Tibial nerve (tissue), 4 donors: ENCODE measurements around the gene EFHD2. TPM values are rescaled to one million over a fixed set of nuclear protein-coding genes. Genes with fewer than 3 reads are reported as not detected.

Experiments
- DNase-seq, 2 donors: peaks; one replicate each; pipeline ENCODE4 v3.0.0-alpha.2; 2019; ENCODE audit warnings: low spot score in 2 of 2
- H3K27ac ChIP-seq, 4 donors: fragments of 200-600 bp; sonication (generic) in 3 of 4; one replicate each; pipeline ENCODE4 v1.5.1; 2017 to 2019; ENCODE audit warnings: mild to moderate bottlenecking in 1 of 4
- H3K27me3 ChIP-seq, 2 donors: fragments of 200-600 bp; sonication (generic) in 1 of 2; one replicate each; pipeline versions ENCODE4 v1.5.1 to v1.6.0; 2017 to 2019
- H3K36me3 ChIP-seq, 3 donors: fragments of 200-600 bp; sonication (generic); one replicate each; pipeline ENCODE4 v1.5.1; 2018 to 2019
- H3K4me1 ChIP-seq, 4 donors: fragments of 200-600 bp; sonication (generic) in 3 of 4; one replicate each; pipeline ENCODE4 v1.5.1; 2017 to 2019
- H3K4me3 ChIP-seq, 4 donors: fragments of 200-600 bp; sonication (generic) in 3 of 4; one replicate each; pipeline ENCODE4 v1.5.1; 2017 to 2019; ENCODE audit warnings: mild to moderate bottlenecking in 1 of 4, moderate library complexity in 1 of 4
- H3K9me3 ChIP-seq, 4 donors: fragments of 200-600 bp; sonication (generic) in 3 of 4; one replicate each; pipeline ENCODE4 v1.5.1; 2017 to 2019
- CTCF ChIP-seq, 5 experiments: fragments of 200-600 bp in 3 of 5; fragments of 450-650 bp in 2 of 5; sonication (generic) in 3 of 5; IDR thresholded peaks; one replicate each; pipeline ENCODE4 v1.5.1; 2016 to 2019; ENCODE audit warnings: antibody characterized with exemption in 5 of 5, mild to moderate bottlenecking in 3 of 5, moderate library complexity in 2 of 5
- EP300 ChIP-seq, 2 donors: sonication (generic); formaldehyde crosslinking; IDR thresholded peaks; one replicate each; pipeline ENCODE4 v1.6.1; 2017; ENCODE audit warnings: antibody characterized with exemption in 2 of 2, mild to moderate bottlenecking in 1 of 2
- POLR2A ChIP-seq, 2 donors: fragments of 450-650 bp; IDR thresholded peaks; one replicate each; pipeline ENCODE4 v1.6.1; 2017; ENCODE audit warnings: antibody characterized with exemption in 2 of 2, mild to moderate bottlenecking in 2 of 2, moderate library complexity in 2 of 2
- WGBS, 2 donors: methylation state at CpG; one replicate each; pipeline ENCODE4 v1.1.5; 2018; 5-methylcytosine and 5-hydroxymethylcytosine counted together
- total RNA-seq, 4 donors: library from RNA; depleted of rRNA; stranded (reverse); fragments of >200 nt; gene quantifications; one replicate each; pipeline ENCODE4 v1.1.0, GENCODE V29; 2016

Gene EFHD2
- total RNA-seq, 4 donors from 2014 or later = 17.0 to 61.5 (median 29.6) TPM

DNA sequence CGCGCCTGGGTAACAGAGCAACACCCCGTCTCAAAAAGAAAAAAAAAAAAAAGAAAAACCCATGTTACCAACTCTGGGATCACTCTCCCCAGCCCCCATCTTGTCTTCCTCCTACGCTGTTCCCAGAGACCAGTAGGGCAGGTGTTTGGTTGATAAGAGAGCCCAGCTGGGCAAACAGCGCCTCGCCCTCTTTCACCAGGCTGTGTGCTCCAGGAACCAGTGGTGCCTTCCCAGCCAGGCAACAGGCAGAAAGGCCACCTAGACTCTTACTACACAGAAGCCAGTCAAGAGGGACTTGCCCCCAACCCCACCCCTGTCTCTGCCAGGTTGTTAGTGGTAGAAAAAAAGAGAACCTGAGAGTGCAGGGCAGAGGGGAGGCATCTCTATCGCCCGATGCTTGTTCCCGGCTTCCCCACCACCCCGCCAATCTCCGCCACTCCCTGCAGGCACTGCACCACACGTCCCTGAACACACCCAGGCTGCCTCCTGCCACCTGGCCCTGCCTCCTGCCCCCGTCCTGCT lies 14.5 kb downstream of the EFHD2 start:
- DNase-seq = no peak
- Histone ChIP-seq H3K36me3 (peaks cover 0 to 35% (median 0%) of the 10 kb centered on the region in 3 donors), H3K4me3 (no peak overlapping the region), H3K27me3 (no peaks in the 10 kb centered on the region), H3K27ac (peak overlapping the region in 1 of 4 donors; percentile 62), H3K9me3 (no peaks in the 10 kb centered on the region), H3K4me1 (peaks cover 0 to 23% (median 2%) of the 10 kb centered on the region in 4 donors)
- no peak for TF ChIP-seq POLR2A (IDR thresholded peaks at IDR 0.05)
- TF ChIP-seq EP300 (IDR thresholded peaks at IDR 0.05) = no peak
- no peak for TF ChIP-seq CTCF (IDR thresholded peaks at IDR 0.05)
- WGBS, 2 donors = 80 to 85% methylated on average over 13 of the region's 13 CpGs

DNA sequence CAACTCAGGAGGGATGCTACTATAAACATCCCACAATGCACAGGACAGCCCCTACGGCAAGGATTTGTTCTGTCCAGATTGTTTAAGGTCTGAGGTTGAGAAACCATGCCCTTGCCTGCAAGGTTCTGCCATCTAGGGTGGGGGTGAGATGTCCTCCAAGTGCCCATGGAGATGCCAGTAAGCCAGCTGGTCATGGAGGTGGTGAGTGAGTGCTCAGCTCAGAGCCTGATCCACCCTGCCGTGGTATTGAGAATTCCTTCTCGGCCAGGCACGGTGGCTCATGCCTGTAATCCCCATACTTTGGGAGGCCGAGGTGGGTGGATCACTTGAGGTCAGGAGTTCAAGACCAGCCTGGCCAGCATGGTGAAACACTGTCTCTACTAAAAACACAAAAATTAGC lies 15.3 kb downstream of the EFHD2 start:
- H3K27ac ChIP-seq = peak overlapping the region in 1 of 4 donors; percentile 62
- TF ChIP-seq POLR2A (IDR thresholded peaks at IDR 0.05) (no peak), CTCF (IDR thresholded peaks at IDR 0.05) (no peak), EP300 (IDR thresholded peaks at IDR 0.05) (no peak)
- DNase-seq = no peak
- H3K4me1 ChIP-seq = peaks cover 0 to 19% (median 2%) of the 10 kb centered on the region in 4 donors
- H3K4me3 ChIP-seq = no peak overlapping the region
- WGBS, 2 donors = 46 to 78% methylated on average over 2 to 5 of the region's 5 CpGs
- H3K36me3 ChIP-seq = peaks cover 0 to 36% (median 0%) of the 10 kb centered on the region in 3 donors
- H3K27me3 ChIP-seq = no peaks in the 10 kb centered on the region
- H3K9me3 ChIP-seq = no peaks in the 10 kb centered on the region

DNA sequence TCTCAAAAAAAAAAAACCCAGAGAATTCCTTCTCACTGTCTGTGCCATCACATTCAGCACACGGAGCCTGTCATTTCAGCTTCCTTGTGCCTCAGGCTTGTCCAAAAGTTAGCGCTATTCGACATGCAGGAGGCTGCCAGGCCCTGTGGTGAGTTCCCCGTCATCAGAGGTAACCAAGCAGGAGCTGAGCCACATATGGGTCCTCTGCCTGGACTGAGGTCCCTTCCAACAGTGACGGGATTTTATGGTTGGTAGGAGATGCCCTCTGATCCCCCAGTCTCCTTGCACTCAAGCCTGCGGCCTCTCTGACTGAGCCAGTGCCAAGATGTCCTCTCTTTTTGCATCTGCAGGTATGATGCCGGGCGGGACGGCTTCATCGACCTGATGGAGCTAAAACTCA lies 15.8 kb downstream of the EFHD2 start:
- no peaks in the 10 kb centered on the region for H3K27me3 ChIP-seq
- H3K4me3 ChIP-seq = no peak overlapping the region
- no peak for DNase-seq
- H3K27ac ChIP-seq = peak overlapping the region in 1 of 4 donors; percentile 62
- 95 to 96% methylated on average over 10 of the region's 10 CpGs for WGBS, 2 donors
- H3K4me1 ChIP-seq = peaks cover 0 to 19% (median 2%) of the 10 kb centered on the region in 4 donors
- TF ChIP-seq POLR2A (IDR thresholded peaks at IDR 0.05) = no peak
- TF ChIP-seq CTCF (IDR thresholded peaks at IDR 0.05) = no peak
- TF ChIP-seq EP300 (IDR thresholded peaks at IDR 0.05) = no peak
- no peaks in the 10 kb centered on the region for H3K9me3 ChIP-seq
- peaks cover 0 to 36% (median 0%) of the 10 kb centered on the region in 3 donors for H3K36me3 ChIP-seq

GRCh38 chr1:15425958-15426357 lies 16.3 kb downstream of the EFHD2 start:
- no peaks in the 10 kb centered on the region for H3K27me3 ChIP-seq
- peak overlapping the region in 1 of 4 donors; percentile 62 for H3K27ac ChIP-seq
- H3K4me3 ChIP-seq = no peak overlapping the region
- no peak for TF ChIP-seq POLR2A (IDR thresholded peaks at IDR 0.05)
- WGBS, 2 donors = 62 to 90% methylated on average over 4 to 6 of the region's 6 CpGs
- H3K9me3 ChIP-seq = no peaks in the 10 kb centered on the region
- H3K4me1 ChIP-seq = peaks cover 0 to 19% (median 2%) of the 10 kb centered on the region in 4 donors
- DNase-seq = no peak
- H3K36me3 ChIP-seq = peaks cover 0 to 40% (median 0%) of the 10 kb centered on the region in 3 donors

GRCh38 chr1:15426492-15427279 lies 17.0 kb downstream of the EFHD2 start:
- peak in 1 of 2 donors; percentile 26 for DNase-seq
- peaks cover 0 to 12% (median 2%) of the 10 kb centered on the region in 4 donors for H3K4me1 ChIP-seq
- H3K36me3 ChIP-seq = peaks cover 0 to 40% (median 0%) of the 10 kb centered on the region in 3 donors
- no peaks in the 10 kb centered on the region for H3K9me3 ChIP-seq
- WGBS, 2 donors = 68 to 69% methylated on average over 20 to 23 of the region's 30 CpGs
- no peak overlapping the region for H3K4me3 ChIP-seq
- H3K27ac ChIP-seq = peak overlapping the region in 2 of 4 donors; percentile 32 to 62
- no peaks in the 10 kb centered on the region for H3K27me3 ChIP-seq
- TF ChIP-seq EP300 (IDR thresholded peaks at IDR 0.05) = no peak
- peak in 3 of 5 experiments; percentile 18 to 58 (median 31) for TF ChIP-seq CTCF (IDR thresholded peaks at IDR 0.05)
